DOHH2 (cell line): Measurements from ENCODE around the gene ALPG.
A peak's percentile ranks its signal among the peaks of the same experiment; 100 is the strongest.

Experiments
- H3F3A ChIP-seq: fragments of 200-600 bp; sonication (generic), shearing (Covaris generic); 2 replicates; pipeline ENCODE4 v1.6.0; 2016; ENCODE audit warnings: antibody characterized with exemption, mild to moderate bottlenecking; ENCODE audit not compliant: control insufficient read depth, insufficient read depth
- H3K27ac ChIP-seq: fragments of 200-600 bp; sonication (generic); 2 replicates; pipeline ENCODE4 v1.5.1; 2014; ENCODE audit warnings: low read depth, mild to moderate bottlenecking, low read length, moderate library complexity
- H3K27me3 ChIP-seq: fragments of 200-600 bp; sonication (generic); 2 replicates; pipeline ENCODE4 v1.6.1; 2014; ENCODE audit warnings: mild to moderate bottlenecking, low read length, mixed read lengths; ENCODE audit not compliant: control insufficient read depth
- H3K36me3 ChIP-seq: fragments of 200-600 bp; sonication (generic); 2 replicates; pipeline ENCODE4 v1.6.1; 2014; ENCODE audit warnings: mild to moderate bottlenecking, low read length, moderate library complexity, mixed read lengths; ENCODE audit not compliant: control insufficient read depth
- H3K4me1 ChIP-seq: fragments of 200-600 bp; sonication (generic); 2 replicates; pipeline ENCODE4 v1.6.1; 2014; ENCODE audit warnings: mild to moderate bottlenecking, low read length, mixed read lengths; ENCODE audit not compliant: control insufficient read depth
- H3K4me2 ChIP-seq: fragments of 200-600 bp; sonication (generic); 2 replicates; pipeline ENCODE4 v1.6.0; 2014; ENCODE audit warnings: mild to moderate bottlenecking, low read length, moderate library complexity
- H3K4me3 ChIP-seq: fragments of 200-600 bp; sonication (generic); 2 replicates; pipeline ENCODE4 v1.5.1; 2014; ENCODE audit warnings: mild to moderate bottlenecking, low read length, mixed read lengths
- H3K79me2 ChIP-seq: fragments of 200-600 bp; sonication (generic); 2 replicates; pipeline ENCODE4 v1.6.1; 2014; ENCODE audit warnings: mild to moderate bottlenecking, low read length, mixed read lengths; ENCODE audit not compliant: control insufficient read depth
- H3K9me2 ChIP-seq: fragments of 200-600 bp; sonication (generic); replicated peaks from 2 replicates; pipeline ENCODE4 v1.6.1; 2014; ENCODE audit warnings: mild to moderate bottlenecking, low read length, mixed read lengths; ENCODE audit not compliant: control insufficient read depth
- H3K9me3 ChIP-seq: fragments of 200-600 bp; sonication (generic); 2 replicates; pipeline ENCODE4 v1.6.1; 2014; ENCODE audit warnings: antibody characterized with exemption, low read length, mixed read lengths; ENCODE audit not compliant: control insufficient read depth, insufficient read depth
- H4K20me1 ChIP-seq: fragments of 200-600 bp; sonication (generic); 2 replicates; pipeline ENCODE4 v1.6.0; 2014; ENCODE audit warnings: low read depth, mild to moderate bottlenecking, antibody characterized with exemption, low read length, moderate library complexity; ENCODE audit not compliant: control insufficient read depth, insufficient read depth
- CTCF ChIP-seq: fragments of 200-600 bp; sonication (generic); IDR thresholded peaks from one replicate; pipeline ENCODE4 v1.5.1; 2014; ENCODE audit warnings: antibody characterized with exemption, mild to moderate bottlenecking, low read depth, low read length; ENCODE audit not compliant: poor library complexity, severe bottlenecking
- EZH2phosphoT487 ChIP-seq: fragments of 200-600 bp; sonication (generic); IDR thresholded peaks from 2 replicates; pipeline ENCODE4 v1.6.1; 2017; ENCODE audit warnings: borderline replicate concordance, mild to moderate bottlenecking, antibody characterized with exemption, low read length, moderate library complexity, mixed read lengths

The ALPG gene

GRCh38 chr2:232385660-232386489 lies 20.8 kb upstream of the ALPG start:
- no peak for TF ChIP-seq EZH2phosphoT487
- no peak for TF ChIP-seq CTCF
- Histone ChIP-seq H3K9me3 (no peaks in the 10 kb centered on the region), H3F3A (0 out of 2 replicates have a peak, but pooled peaks cover 4% of the 10 kb centered on the region), H3K4me3 (peak overlapping the region; percentile 15; the same call in 1 of the 2 replicates), H4K20me1 (no peaks in the 10 kb centered on the region), H3K27ac (no peak overlapping the region), H3K36me3 (no peaks in the 10 kb centered on the region), H3K4me1 (peaks cover 17% of the 10 kb centered on the region), H3K9me2 (no peaks in the 10 kb centered on the region), H3K79me2 (no peaks in the 10 kb centered on the region), H3K27me3 (peaks cover 2% of the 10 kb centered on the region), H3K4me2 (peak overlapping the region; percentile 24; the same call in 1 of the 2 replicates)

- H3K27me3 ChIP-seq, result peaks cover 5% of the 10 kb centered on the region
Observed at GRCh38 chr2:232386490-232386739, 20.2 kb upstream of the ALPG start.

GRCh38 chr2:232386740-232387450 lies 19.7 kb upstream of the ALPG start:
- no peak overlapping the region for H3K27ac ChIP-seq
- H3K4me3 ChIP-seq, result no peak overlapping the region
- no peak overlapping the region for H3K4me2 ChIP-seq
- H3K9me2 ChIP-seq, result no peaks in the 10 kb centered on the region
- H3K4me1 ChIP-seq, result peaks cover 17% of the 10 kb centered on the region
- no peaks in the 10 kb centered on the region for H3K36me3 ChIP-seq
- TF ChIP-seq EZH2phosphoT487, result no peak
- no peak for TF ChIP-seq CTCF
- H4K20me1 ChIP-seq, result no peaks in the 10 kb centered on the region
- no peaks in the 10 kb centered on the region for H3K79me2 ChIP-seq
- H3K9me3 ChIP-seq, result no peaks in the 10 kb centered on the region
- H3F3A ChIP-seq, result 0 out of 2 replicates have a peak, but pooled peaks cover 4% of the 10 kb centered on the region
- peaks cover 5% of the 10 kb centered on the region for H3K27me3 ChIP-seq

More at GRCh38 chr2:232386490-232386739, 20.2 kb upstream of the ALPG start:
- Histone ChIP-seq H3K4me1 (peaks cover 17% of the 10 kb centered on the region), H3F3A (0 out of 2 replicates have a peak, but pooled peaks cover 4% of the 10 kb centered on the region), H3K79me2 (no peaks in the 10 kb centered on the region), H3K9me3 (no peaks in the 10 kb centered on the region), H3K4me3 (no peak overlapping the region), H3K9me2 (no peaks in the 10 kb centered on the region), H3K4me2 (no peak overlapping the region), H3K27ac (no peak overlapping the region), H3K36me3 (no peaks in the 10 kb centered on the region), H4K20me1 (no peaks in the 10 kb centered on the region)
- no peak for TF ChIP-seq CTCF
- TF ChIP-seq EZH2phosphoT487, result no peak
